ENCODE results near the gene SCN2A.
A peak's percentile ranks its signal among the peaks of the same experiment; 100 is the strongest.

Gene SCN2A

GRCh38 chr2:165202239-165202638, 37.0 kb upstream of the SCN2A start:
- no peak for DNase-seq (ENCODE audit: low read depth)
- no peak overlapping the region for H3K4me3 ChIP-seq (ENCODE audit: low read depth, low read length)
- no peak for TF ChIP-seq CTCF (IDR thresholded peaks at IDR 0.05; ENCODE audit: low read depth, low read length, missing control alignments)

GRCh38 chr2:165203689-165204559, 35.3 kb upstream of the SCN2A start, which contains the start of gene SCN3A:
Gene SCN3A (minus strand): TSS chr2:165204050. CDS start chr2:165176394, 27,656 bp downstream.
- DNase-seq (ENCODE audit: low read depth) = no peak
- no peak within 1 kb of the TSS for H3K4me3 ChIP-seq (ENCODE audit: low read depth, low read length)
- peak; percentile 71 for TF ChIP-seq CTCF (IDR thresholded peaks at IDR 0.05; ENCODE audit: low read depth, low read length, missing control alignments)

- DNase-seq (ENCODE audit: low read depth) = no peak
- no peak overlapping the region for H3K4me3 ChIP-seq (ENCODE audit: low read depth, low read length)
- no peak for TF ChIP-seq CTCF (IDR thresholded peaks at IDR 0.05; ENCODE audit: low read depth, low read length, missing control alignments)
Measured at GRCh38 chr2:165205865-165206264, 33.3 kb upstream of the SCN2A start.

- no peak for TF ChIP-seq CTCF (IDR thresholded peaks at IDR 0.05; ENCODE audit: low read depth, low read length, missing control alignments)
Measured at GRCh38 chr2:165208094-165208493, 31.1 kb upstream of the SCN2A start.

GRCh38 chr2:165214093-165214492, 25.1 kb upstream of the SCN2A start:
- DNase-seq (ENCODE audit: low read depth) = no peak
- TF ChIP-seq CTCF (IDR thresholded peaks at IDR 0.05; ENCODE audit: low read depth, low read length, missing control alignments) = no peak

More at GRCh38 chr2:165208094-165208493, 31.1 kb upstream of the SCN2A start:
- DNase-seq (ENCODE audit: low read depth) = no peak
- H3K4me3 ChIP-seq (ENCODE audit: low read depth, low read length) = no peak overlapping the region

GRCh38 chr2:165219481-165219880, 19.7 kb upstream of the SCN2A start:
- no peak overlapping the region for H3K4me3 ChIP-seq (ENCODE audit: low read depth, low read length)
- no peak for TF ChIP-seq CTCF (IDR thresholded peaks at IDR 0.05; ENCODE audit: low read depth, low read length, missing control alignments)
- DNase-seq (ENCODE audit: low read depth) = no peak

More at GRCh38 chr2:165214093-165214492, 25.1 kb upstream of the SCN2A start:
- no peak overlapping the region for H3K4me3 ChIP-seq (ENCODE audit: low read depth, low read length)
